ENCODE results near the gene IZUMO2.

The IZUMO2 gene

GRCh38 chr19:50162988-50163387 is at the start of gene IZUMO2:
TSS of gene IZUMO2 (minus strand) at chr19:50163281. CDS start at chr19:50163194, 87 bp downstream.
- no peak for DNase-seq

- DNase-seq, result no peak
Observed at GRCh38 chr19:50210425-50210824, 47.3 kb upstream of the IZUMO2 start.

GRCh38 chr19:50209131-50209530 is 46.0 kb upstream of the IZUMO2 start:
- DNase-seq, result no peak

GRCh38 chr19:50207730-50208129 is 44.6 kb upstream of the IZUMO2 start:
- no peak for DNase-seq

- no peak for DNase-seq
Observed at GRCh38 chr19:50206191-50206590, 43.1 kb upstream of the IZUMO2 start.

- DNase-seq, result no peak
Observed at GRCh38 chr19:50205681-50206138, 42.6 kb upstream of the IZUMO2 start.

- no peak for DNase-seq
Observed at GRCh38 chr19:50204811-50205675, 42.0 kb upstream of the IZUMO2 start.

GRCh38 chr19:50204081-50204428 is 41.0 kb upstream of the IZUMO2 start:
- DNase-seq, result no peak

GRCh38 chr19:50203281-50204080 is 40.4 kb upstream of the IZUMO2 start, which contains the start of gene MYH14:
TSS of gene MYH14 (plus strand) at chr19:50203622. CDS start at chr19:50210366, 6,744 bp downstream.
- DNase-seq, result peak in 1 of 2 donors; percentile 21

- no peak for DNase-seq
Observed at GRCh38 chr19:50202962-50203280, 39.8 kb upstream of the IZUMO2 start.

GRCh38 chr19:50202386-50202785 is 39.3 kb upstream of the IZUMO2 start:
- DNase-seq, result no peak

GRCh38 chr19:50199259-50199555 is 36.1 kb upstream of the IZUMO2 start:
- DNase-seq, result no peak

- no peak for DNase-seq
Observed at GRCh38 chr19:50198431-50199258, 35.6 kb upstream of the IZUMO2 start.

- DNase-seq, result no peak
Observed at GRCh38 chr19:50197348-50197747, 34.3 kb upstream of the IZUMO2 start.

GRCh38 chr19:50196322-50196932 is 33.3 kb upstream of the IZUMO2 start:
- no peak for DNase-seq

GRCh38 chr19:50195224-50195623 is 32.1 kb upstream of the IZUMO2 start:
- DNase-seq, result no peak

- no peak for DNase-seq
Observed at GRCh38 chr19:50192463-50193211, 29.6 kb upstream of the IZUMO2 start.

GRCh38 chr19:50191216-50191615 is 28.1 kb upstream of the IZUMO2 start:
- no peak for DNase-seq

GRCh38 chr19:50190439-50190891 is 27.4 kb upstream of the IZUMO2 start:
- no peak for DNase-seq

- no peak for DNase-seq
Observed at GRCh38 chr19:50189331-50189730, 26.2 kb upstream of the IZUMO2 start.

- DNase-seq, result no peak
Observed at GRCh38 chr19:50187937-50188336, 24.9 kb upstream of the IZUMO2 start.

- DNase-seq, result no peak
Observed at GRCh38 chr19:50184196-50184595, 21.1 kb upstream of the IZUMO2 start.
